Cardiac fibroblast (primary cell): ENCODE results near the gene NRGN.

ENCODE experiments used
- DNase-seq, 2 donors: peaks; one replicate each; pipeline versions ENCODE4 v3.0.0 to v3.0.0-alpha.2; 2010; ENCODE audit warnings: low read depth in 2 of 2
- H3K4me3 ChIP-seq, 2 donors: replicated peaks in 1 of 2; 1 replicate in 1 of 2; 2 replicates in 1 of 2; pipeline ENCODE4 v1.5.1; 2011; ENCODE audit warnings: low read depth in 2 of 2, low read length in 2 of 2, mild to moderate bottlenecking in 2 of 2, moderate library complexity in 1 of 2
- CTCF ChIP-seq: IDR thresholded peaks from one replicate; pipeline ENCODE4 v1.5.1; 2011; ENCODE audit warnings: low read depth, mild to moderate bottlenecking, low read length, inconsistent platforms

Gene NRGN

DNA sequence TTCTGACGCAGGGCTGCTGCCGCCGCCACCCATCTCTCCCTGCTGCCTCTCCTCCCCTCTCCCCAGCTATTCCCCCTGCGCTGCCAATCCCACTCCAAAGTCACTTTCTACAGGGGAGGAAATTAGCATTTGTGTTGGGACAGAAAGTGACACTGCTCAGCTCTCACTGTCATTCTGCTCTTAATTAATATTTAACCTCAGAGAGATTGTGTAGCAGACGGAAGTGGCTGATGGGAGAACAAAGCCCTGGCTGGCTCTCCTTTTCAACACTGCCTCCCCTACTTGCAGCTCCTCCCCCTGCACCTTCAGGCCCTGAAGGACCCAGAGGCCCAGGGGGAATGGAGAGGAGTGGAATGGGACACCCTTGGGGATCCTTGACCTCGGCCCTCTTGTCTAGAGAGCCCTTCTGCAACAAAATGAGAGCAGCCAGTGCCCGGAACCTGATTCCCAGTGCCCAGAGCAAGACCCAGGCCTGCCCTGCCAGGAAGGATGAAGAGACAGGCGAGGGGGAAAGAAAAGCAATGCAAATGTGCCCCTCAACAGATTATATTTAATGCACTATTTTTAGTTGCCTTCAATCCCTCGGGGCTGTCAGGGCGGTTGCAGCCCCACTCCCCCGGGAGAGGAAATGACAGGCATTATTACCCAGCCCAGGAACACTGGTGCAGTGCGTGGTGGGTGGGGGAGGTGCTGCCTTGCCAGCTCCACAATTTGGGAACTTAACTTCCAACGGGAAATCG, 14.6 kb upstream of the NRGN start:
- no peak for TF ChIP-seq CTCF
- no peak for DNase-seq

GRCh38 chr11:124725719-124726105, 14.0 kb upstream of the NRGN start:
- peak; percentile 71 to 85 for DNase-seq
- H3K4me3 ChIP-seq = peak overlapping the region in 1 of 2 donors; percentile 18
- TF ChIP-seq CTCF = no peak

More for the DNA sequence above, 14.6 kb upstream of the NRGN start:
- peak overlapping the region in 1 of 2 donors; percentile 18 for H3K4me3 ChIP-seq

GRCh38 chr11:124727474-124727873, 12.3 kb upstream of the NRGN start:
- DNase-seq = no peak
- no peak for TF ChIP-seq CTCF
- no peak overlapping the region for H3K4me3 ChIP-seq

GRCh38 chr11:124728134-124728533, 11.6 kb upstream of the NRGN start:
- no peak for TF ChIP-seq CTCF
- DNase-seq = no peak
- no peak overlapping the region for H3K4me3 ChIP-seq

DNA sequence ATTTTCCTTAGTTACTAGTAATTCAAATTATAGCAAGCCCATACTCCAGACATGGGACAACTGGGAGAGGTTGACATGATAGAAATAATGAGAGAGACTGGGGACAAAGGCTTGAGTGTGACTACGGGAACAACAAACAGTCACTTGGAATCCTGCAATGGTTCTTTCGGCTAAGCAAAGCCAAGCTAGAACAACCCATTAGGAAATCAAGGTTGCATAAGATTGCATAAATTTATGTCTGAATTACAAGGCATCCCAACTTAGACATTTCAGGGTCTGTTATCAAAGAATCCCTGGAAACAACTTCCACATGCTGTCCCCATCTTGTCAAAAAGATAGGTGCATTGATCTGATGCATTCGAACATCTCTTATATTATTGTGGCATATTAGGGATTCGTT, 10.2 kb upstream of the NRGN start:
- no peak for DNase-seq
- H3K4me3 ChIP-seq = no peak overlapping the region
- TF ChIP-seq CTCF = no peak

DNA sequence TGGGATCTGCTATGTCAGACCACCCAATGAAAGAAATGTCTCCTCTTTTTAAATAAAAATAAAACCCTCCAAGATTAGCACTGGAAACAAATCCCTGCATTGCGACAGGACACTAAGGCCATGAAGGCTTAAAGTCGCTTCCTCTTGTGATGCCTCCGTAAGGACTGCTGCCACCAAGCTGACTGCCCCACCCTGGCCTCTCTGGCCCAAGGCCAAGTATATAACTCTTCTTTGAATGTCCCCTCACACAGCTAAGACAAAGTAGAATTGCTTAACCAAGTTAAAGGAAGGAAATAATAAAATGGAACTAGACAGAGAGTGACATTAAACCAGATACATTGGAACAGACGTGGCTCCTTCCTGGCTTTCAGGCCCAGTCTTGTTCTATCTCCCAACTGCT, 7.5 kb upstream of the NRGN start:
- H3K4me3 ChIP-seq = no peak overlapping the region
- DNase-seq = no peak

More for the DNA sequence above, 7.5 kb upstream of the NRGN start:
- TF ChIP-seq CTCF = no peak
